ENCODE results near the gene EPB41L2. TPM values are rescaled to one million over a fixed set of nuclear protein-coding genes. Genes with fewer than 3 reads are reported as not detected.

EPB41L2 gene
- total RNA-seq, 1 experiment from 2014 or later: 22.5 TPM

- H3K4me3 Mint-ChIP-seq (ENCODE audit: unreplicated experiment): no peak overlapping the region
- H3K27ac Mint-ChIP-seq (ENCODE audit: low read depth, unreplicated experiment): no peak overlapping the region
- intact Hi-C loops (cut with micrococcal nuclease): no loop called here
- CTCF ChIA-PET: interaction anchor here (0.6 kb wide), 1 partner anchor 517 kb away, joined by 3 read pairs; no protein-coding TSS in a partner anchor
- no TSS peak for BruUV-seq (replicated peaks)
- H3K4me1 Mint-ChIP-seq (ENCODE audit: insufficient read depth, unreplicated experiment): no peaks in the 10 kb centered on the region
- H3K9me3 Mint-ChIP-seq (ENCODE audit: unreplicated experiment): peaks cover 18% of the 10 kb centered on the region
- no peak for TF ChIP-seq CTCF (IDR thresholded peaks at IDR 0.05; ENCODE audit: unreplicated experiment)
- POLR2A ChIA-PET: interaction anchor here (0.7 kb wide), 1 partner anchor 12 kb away, joined by 4 read pairs; no protein-coding TSS in a partner anchor
- H3K36me3 Mint-ChIP-seq (ENCODE audit: insufficient read depth, unreplicated experiment): no peaks in the 10 kb centered on the region
- no peaks in the 10 kb centered on the region for H3K27me3 Mint-ChIP-seq (ENCODE audit: insufficient read depth, unreplicated experiment)
- DNase-seq (ENCODE audit: unreplicated experiment): no peak
Observed at GRCh38 chr6:131003488-131004386, 59.3 kb downstream of the EPB41L2 start.

GRCh38 chr6:131002661-131002980 is 60.4 kb downstream of the EPB41L2 start:
- CTCF ChIA-PET: interaction anchor here (0.7 kb wide), 2 partner anchors 33 to 260 kb away, joined by 5 to 6 read pairs; no protein-coding TSS in a partner anchor
- TF ChIP-seq CTCF (IDR thresholded peaks at IDR 0.05; ENCODE audit: unreplicated experiment): no peak
- no peak overlapping the region for H3K4me3 Mint-ChIP-seq (ENCODE audit: unreplicated experiment)
- no peak for DNase-seq (ENCODE audit: unreplicated experiment)
- no TSS peak for BruUV-seq (replicated peaks)
- H3K9me3 Mint-ChIP-seq (ENCODE audit: unreplicated experiment): peaks cover 13% of the 10 kb centered on the region
- H3K36me3 Mint-ChIP-seq (ENCODE audit: insufficient read depth, unreplicated experiment): no peaks in the 10 kb centered on the region
- POLR2A ChIA-PET: interaction anchor here (0.6 kb wide), 1 partner anchor 753 kb away, joined by 3 read pairs; no protein-coding TSS in a partner anchor
- no peak overlapping the region for H3K27ac Mint-ChIP-seq (ENCODE audit: low read depth, unreplicated experiment)
- intact Hi-C loops (cut with micrococcal nuclease): no loop called here
- no peaks in the 10 kb centered on the region for H3K4me1 Mint-ChIP-seq (ENCODE audit: insufficient read depth, unreplicated experiment)
- H3K27me3 Mint-ChIP-seq (ENCODE audit: insufficient read depth, unreplicated experiment): no peaks in the 10 kb centered on the region

GRCh38 chr6:131001945-131002660 is 60.9 kb downstream of the EPB41L2 start:
- H3K27ac Mint-ChIP-seq (ENCODE audit: low read depth, unreplicated experiment): no peak overlapping the region
- H3K4me1 Mint-ChIP-seq (ENCODE audit: insufficient read depth, unreplicated experiment): no peaks in the 10 kb centered on the region

More at GRCh38 chr6:131001945-131002660, 60.9 kb downstream of the EPB41L2 start:
- no peaks in the 10 kb centered on the region for H3K27me3 Mint-ChIP-seq (ENCODE audit: insufficient read depth, unreplicated experiment)
- no peak overlapping the region for H3K4me3 Mint-ChIP-seq (ENCODE audit: unreplicated experiment)
- peaks cover 8% of the 10 kb centered on the region for H3K9me3 Mint-ChIP-seq (ENCODE audit: unreplicated experiment)
- H3K36me3 Mint-ChIP-seq (ENCODE audit: insufficient read depth, unreplicated experiment): no peaks in the 10 kb centered on the region
- no peak for TF ChIP-seq CTCF (IDR thresholded peaks at IDR 0.05; ENCODE audit: unreplicated experiment)
- no TSS peak for BruUV-seq (replicated peaks)
- POLR2A ChIA-PET: interaction anchor here (0.6 kb wide), 1 partner anchor 753 kb away, joined by 3 read pairs; no protein-coding TSS in a partner anchor
- intact Hi-C loops (cut with micrococcal nuclease): no loop called here
- no peak for DNase-seq (ENCODE audit: unreplicated experiment)
- CTCF ChIA-PET: interaction anchor here (0.7 kb wide), 2 partner anchors 32 to 260 kb away, joined by 5 to 6 read pairs; no protein-coding TSS in a partner anchor
